Right kidney (tissue), 1 donor: ENCODE data around the gene EFTUD2.
"Not testable (repeated sequence)": the region's sequence is repeated elsewhere in the genome, so short reads cannot be mapped to it uniquely, and the experiment has no call there.

Experiments
- DNase-seq: peaks from one replicate; pipeline ENCODE4 v3.0.0-alpha.2; 2016

Gene EFTUD2

DNA sequence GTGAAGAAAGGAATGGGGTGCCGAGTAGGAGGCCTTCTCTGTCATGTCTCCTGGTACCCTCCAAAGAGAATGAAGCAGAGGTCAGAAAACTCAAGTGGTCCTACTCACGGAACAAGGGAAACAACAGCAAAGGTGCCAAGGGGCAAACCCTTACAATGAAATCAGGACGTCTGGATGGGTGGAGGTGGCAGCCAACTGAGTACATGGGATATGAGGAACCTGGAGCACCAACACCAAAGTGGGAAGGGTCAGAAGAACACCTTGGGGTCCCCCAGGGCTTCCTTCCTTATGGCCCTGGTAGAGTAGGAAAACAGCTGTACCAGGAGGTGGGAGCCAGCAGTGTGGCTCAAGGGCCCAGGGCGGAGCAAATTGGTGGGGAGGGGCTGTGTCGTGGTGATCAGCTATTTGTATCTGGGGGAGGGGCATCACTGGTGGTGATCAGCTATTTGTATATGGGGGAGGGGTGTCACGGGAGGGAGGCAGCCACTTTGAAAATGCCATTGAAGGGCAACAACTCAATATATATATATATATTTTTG is 50.9 kb downstream of the EFTUD2 start:
- DNase-seq: no peak

GRCh38 chr17:44847586-44847985 is 51.7 kb downstream of the EFTUD2 start, which contains the start of gene HIGD1B:
Gene HIGD1B (plus strand): TSS chr17:44847883. CDS start chr17:44848153, 270 bp downstream.
- no peak for DNase-seq

- no peak for DNase-seq
These were observed 53.0 kb downstream of the EFTUD2 start for GRCh38 chr17:44846206-44846605.

- no peak for DNase-seq
These were observed 54.8 kb downstream of the EFTUD2 start for GRCh38 chr17:44844390-44844830.

GRCh38 chr17:44842748-44843147 is 56.5 kb downstream of the EFTUD2 start:
- no peak for DNase-seq

- DNase-seq: no peak
These were observed 58.3 kb downstream of the EFTUD2 start for GRCh38 chr17:44840936-44841335.

DNA sequence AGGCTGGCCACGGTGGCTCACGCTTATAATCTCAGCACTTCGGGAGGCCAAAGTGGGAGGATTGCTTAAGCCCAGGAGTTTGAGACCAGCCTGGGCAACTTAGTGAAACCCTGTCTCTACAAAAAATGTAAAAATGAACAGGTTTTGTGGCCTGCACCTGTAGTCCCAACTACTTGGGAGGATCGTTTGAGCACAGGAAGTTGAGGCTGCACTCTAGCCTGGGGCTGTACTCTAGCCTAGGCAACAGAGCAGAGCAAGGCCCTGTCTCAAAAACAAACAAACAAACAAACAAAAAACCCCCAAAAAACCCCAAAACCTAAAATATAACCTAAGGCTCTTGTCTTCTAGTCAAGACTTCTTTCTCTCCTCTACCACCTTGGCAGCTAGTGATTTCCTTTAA is 59.0 kb downstream of the EFTUD2 start:
- no peak for DNase-seq

DNA sequence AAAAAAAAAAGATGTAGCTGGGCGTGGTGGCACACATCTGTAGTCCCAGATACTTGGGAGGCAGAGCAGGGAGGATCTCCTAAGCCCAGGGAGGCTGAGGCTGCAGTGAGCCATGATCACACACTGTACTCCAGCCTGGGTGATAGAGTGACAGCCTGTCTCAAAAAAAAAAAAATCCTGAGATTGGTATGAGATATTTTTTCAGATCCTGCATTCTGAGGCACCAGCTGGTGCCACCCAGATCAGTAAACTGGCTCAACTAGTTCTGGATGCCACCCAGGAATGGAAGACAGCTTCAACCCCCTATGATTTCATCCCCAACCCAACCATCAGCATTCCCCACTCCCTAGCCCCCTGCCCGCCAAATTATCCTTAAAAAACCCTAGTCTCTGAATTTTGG is 62.0 kb downstream of the EFTUD2 start:
- DNase-seq: no peak

DNA sequence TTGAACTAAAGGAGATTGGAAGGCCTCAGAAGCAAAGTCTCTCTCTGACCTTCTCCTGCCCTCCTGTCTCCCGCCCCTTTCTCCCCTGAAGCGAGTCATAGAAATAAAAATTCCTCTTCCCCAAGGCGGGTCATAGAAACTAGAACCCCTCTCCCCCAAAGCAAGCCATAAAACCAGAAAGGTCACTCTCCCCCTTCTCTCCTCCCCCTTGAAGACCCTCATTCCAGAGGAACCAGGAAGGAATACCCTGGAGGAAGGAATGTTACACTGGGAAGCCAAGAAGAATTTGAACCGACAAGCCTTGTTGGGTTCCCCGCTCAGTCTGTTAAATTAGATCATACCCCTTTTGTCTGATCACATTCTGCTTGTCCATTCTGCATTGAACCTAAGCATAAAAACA is 66.4 kb downstream of the EFTUD2 start:
- peak; percentile 28 for DNase-seq

- DNase-seq: no peak
These were observed 67.9 kb downstream of the EFTUD2 start for GRCh38 chr17:44831371-44831770.

DNA sequence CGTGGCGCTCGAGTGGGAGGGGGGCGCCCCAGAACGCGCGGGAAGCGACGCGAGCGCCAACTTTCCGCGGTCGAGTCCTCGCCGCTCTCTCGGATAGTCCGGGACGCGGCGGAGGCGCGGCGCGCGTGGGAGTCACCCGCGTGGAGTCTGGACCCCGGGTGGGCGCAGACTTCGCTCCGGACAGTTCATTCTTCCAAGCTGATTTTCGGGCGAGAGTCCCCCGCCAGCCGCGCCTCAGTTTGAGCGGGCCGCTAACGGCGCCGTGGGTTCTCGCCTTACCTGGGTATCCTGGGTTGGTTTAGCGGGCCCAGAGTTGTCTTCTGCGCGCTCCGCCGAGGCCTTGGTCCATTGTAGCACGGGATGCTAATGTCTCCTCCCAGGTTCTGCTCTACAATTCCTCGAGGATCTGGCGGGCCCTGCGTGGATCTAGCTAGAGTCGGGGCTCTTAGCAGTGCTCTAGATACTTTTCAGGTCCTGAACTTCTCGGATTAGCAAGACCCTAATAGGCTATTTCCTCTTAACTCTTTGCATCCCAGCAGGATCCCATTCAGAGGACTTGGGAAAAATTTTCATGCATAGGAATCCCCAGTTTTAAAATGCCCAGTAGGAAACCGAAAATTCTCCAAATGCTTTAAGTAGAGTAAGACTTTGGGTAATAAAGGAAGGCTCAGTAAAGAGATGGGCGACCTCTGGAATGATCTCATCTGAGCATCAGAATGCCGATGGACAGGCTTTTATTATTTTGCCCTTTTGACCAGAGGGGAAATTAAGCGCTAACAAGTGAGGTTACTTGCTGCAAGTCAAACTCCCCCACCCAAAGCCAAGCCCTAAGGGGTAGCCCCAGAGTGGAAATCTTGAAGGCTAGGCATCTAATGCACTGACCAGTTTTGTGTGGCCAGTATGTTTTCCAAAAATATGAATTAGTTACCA is 68.6 kb downstream of the EFTUD2 start:
- DNase-seq: peak; percentile 77

DNA sequence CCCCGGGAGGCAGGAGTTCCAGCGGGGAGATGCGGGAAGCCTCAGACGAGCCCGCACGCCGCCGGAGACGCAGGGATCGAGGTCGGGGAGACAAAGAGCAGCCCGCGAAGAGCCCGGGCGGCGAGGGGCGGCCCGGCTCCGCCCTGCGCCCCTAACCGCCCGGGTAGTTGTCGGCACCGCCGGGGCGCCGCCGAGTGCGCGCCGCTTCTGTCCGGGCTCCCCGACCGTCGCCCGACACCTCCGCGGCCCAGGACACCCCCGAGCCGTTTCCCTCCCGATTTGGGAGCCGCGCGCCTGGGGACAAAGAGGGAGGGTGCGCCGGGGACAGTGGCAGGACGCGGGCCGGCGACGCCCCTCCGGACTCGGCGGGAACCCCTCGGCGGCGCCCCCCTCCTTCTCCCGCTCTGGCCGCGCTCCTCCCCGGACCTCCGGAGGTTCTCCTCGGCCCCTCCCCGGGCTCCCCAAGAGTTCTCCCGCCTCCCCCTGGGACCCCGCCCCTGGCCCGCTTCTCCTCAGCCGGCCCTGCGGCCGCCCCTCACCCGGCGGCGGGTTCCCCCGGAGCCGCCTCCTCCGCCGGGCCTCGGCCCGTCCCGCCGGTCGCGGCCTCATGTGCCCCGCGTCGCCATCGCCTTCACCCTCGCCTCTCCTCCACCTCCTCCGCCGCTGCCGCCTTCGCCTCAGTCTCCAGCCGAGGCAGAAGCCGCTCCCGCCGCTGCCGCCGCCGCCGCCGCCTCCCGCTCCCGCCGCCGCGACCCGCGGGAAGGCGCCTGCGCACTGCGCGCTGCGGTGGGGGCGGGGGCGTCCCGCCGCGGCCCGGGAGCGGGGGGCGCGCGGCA is 69.5 kb downstream of the EFTUD2 start, which contains the start of gene GJC1:
GJC1 (minus strand) TSS at position 765 of the 836 bp plus-strand sequence. CDS start 24,470 bp downstream, outside the sequence.
- peak; percentile 87 for DNase-seq

GRCh38 chr17:44828919-44829522 is 70.2 kb downstream of the EFTUD2 start:
- no peak for DNase-seq

DNA sequence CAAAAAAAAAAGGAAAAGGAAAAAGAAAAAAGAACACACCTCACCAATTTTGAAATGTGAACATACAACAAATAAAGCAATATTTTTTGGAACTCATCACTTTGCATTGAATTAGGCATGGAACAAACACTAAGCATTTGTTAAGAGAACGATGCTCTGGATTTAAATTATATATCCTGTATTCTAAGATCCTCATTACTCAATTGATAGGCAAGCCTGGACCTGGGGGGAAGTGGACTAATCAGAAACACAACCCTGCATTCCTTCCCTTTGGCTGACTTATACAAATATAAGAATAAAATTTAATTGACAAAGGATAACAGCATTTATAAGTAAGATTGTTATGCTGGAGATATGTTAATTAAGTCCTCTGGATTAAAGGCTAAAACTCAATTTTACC is 71.4 kb downstream of the EFTUD2 start:
- DNase-seq: no peak

DNA sequence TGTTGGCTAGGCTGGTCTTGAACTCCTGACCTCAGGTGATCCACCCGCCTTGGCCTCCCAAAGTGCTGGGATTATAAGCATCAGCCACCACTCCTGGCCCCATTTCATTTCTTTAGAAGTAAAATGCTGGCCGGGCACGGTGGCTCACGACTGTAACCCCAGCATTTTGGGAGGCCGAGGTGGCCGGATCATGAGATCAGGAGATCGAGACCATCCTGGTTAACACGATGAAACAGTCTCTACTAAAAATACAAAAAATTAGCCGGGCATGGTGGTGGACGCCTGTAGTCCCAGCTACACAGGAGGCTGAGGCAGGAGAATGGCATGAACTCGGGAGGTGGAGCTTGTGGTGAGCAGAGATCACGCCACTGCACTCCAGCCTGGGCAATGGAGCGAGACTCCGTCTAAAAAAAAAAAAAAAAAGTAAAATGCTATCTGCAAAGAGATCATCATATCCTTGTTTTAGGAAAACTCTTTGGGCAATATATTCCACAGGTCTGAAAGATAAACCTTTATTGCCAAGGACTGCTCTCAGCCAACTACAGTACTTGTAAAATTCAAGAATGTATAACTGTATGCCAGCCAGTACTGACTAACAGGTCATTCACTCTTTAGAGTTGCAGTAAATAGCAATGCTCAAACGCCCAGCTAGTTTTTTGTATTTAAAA is 73.0 kb downstream of the EFTUD2 start:
- DNase-seq: no peak

- DNase-seq: not testable (repeated sequence)
These were observed 74.0 kb downstream of the EFTUD2 start for GRCh38 chr17:44825236-44825635.

DNA sequence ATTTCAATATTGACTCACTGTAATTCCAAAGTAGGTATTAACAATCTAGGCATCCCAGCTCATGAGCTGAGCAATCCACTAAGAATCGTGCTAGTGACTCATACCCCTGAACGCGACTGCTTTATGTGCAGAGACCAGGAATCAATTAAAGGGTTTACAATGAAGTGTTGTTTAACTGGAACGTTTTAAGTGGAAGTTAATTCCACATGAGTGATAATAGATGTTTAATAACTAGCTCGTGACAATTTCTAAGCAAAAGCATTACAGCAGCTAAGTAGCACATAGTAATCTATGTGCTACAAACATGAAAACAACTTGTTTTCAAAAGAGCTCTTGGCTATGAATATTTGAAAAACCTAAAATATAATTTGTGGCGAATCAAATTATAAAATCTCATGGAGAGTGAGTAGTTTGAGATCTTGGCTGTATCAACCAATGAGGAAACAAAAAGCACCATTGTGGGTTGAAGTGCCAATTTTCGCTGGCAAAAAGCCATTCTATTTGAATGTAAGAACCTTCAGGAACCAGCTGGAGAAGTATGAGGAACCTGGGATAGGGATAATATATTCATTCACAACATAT is 78.5 kb downstream of the EFTUD2 start:
- DNase-seq: no peak

- not testable (repeated sequence) for DNase-seq
These were observed 80.7 kb downstream of the EFTUD2 start for GRCh38 chr17:44818508-44818907.

GRCh38 chr17:44812263-44812662 is 87.0 kb downstream of the EFTUD2 start:
- no peak for DNase-seq

DNA sequence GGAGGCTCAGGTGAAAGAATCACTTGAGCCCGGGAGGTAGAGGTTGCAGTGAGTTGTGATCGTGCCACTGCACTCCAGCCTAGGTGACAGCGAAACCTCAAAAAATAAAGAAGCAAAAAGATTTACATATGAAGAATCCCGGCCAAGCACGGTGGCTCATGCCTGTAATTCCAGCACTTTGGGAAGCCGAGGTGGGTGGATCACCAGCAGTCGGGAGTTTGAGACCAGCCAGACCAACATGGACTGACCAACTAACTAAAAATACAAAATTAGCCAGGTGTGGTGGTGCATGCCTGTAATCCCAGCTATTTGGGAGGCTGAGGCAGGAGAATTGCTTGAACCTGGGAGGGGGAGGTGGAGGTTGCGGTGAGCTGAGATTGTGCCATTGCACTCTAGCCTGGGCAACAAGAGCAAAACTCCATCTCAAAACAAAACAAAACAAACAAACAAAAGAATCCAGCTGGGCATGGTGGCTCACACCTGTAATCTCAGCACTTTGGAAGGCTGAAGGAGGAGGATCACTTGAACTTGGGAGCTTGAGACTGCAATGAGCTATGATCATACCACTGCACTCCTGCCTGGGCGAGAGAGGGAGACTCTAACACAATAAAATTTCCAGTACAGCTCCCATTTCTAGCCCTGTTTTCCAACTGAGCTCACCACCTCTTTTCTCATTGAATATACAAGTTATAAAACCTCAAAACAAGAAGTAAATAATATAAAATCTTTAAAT is 90.4 kb downstream of the EFTUD2 start:
- not testable (repeated sequence) for DNase-seq

GRCh38 chr17:44808156-44808555 is 91.1 kb downstream of the EFTUD2 start:
- no peak for DNase-seq
